ENCODE data around the gene HRK.

DNA sequence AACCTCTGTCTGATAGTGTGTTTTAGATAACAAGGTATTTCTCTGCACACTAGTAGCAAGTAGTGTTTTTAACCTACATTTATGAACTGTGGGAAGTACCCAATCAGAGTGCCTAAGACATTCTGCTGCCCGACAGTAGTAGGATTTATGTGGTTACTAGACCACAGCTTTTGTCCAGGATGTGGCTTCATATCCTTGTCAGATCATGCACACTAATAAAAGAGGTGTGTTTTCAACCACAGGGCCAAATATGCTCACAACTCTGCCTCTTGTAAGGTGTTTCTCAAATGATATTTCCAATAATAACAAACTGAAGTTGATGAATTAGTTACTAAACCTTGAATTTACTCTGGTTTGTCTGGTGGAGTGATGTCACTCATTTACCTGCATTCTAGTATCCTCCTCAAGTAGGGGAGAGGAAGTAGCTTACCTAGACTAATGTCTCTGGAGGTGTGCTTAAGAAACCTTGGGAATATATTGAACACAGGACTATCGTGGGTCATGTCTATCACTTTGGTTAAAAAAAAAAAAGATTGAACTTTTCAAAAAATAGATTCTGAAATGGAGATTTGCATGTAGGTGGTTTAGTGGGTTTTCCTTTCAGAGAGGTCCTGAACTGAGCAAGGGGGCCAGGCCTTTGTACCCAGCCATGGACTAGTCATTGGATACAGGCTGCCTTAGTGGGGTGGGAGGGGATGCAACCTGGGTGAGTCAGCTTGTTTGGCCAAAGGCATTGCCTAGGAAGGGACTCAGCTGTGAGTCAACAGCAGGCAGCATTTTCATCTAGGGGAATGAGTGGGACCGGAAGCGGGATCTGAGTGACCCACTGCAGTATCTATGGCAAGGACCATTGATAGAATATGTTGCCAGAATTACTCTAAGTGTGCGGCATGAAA lies 43.6 kb upstream of the HRK start:
- TF ChIP-seq FOS (IDR thresholded peaks at IDR 0.05; ENCODE audit: extremely low read depth, insufficient read length) (no peak), SRSF3 (IDR thresholded peaks at IDR 0.05; ENCODE audit: insufficient read depth, low read length) (no peak), ATF2 (CRISPR knock-in tag; IDR thresholded peaks at IDR 0.05) (no peak), PHB2 (IDR thresholded peaks at IDR 0.05; ENCODE audit: low read depth) (no peak), JUND (IDR thresholded peaks at IDR 0.05; ENCODE audit: borderline replicate concordance, low read depth, low read length) (0 out of 2 replicates have a peak, but pooled peaks have one; percentile 24), JUND (tag; IDR thresholded peaks at IDR 0.05; ENCODE audit: borderline replicate concordance, low read depth, low read length) (no peak), CTCF (IDR thresholded peaks at IDR 0.05 in 2 of 3, conservative IDR thresholded peaks at IDR 0.05 in 1 of 3; ENCODE audit: insufficient read depth in 2 of 3, low read depth in 1 of 3, low read length in 3 of 3) (no peak), CC2D1A (IDR thresholded peaks at IDR 0.05) (no peak), SRF (CRISPR knock-in tag; IDR thresholded peaks at IDR 0.05) (no peak)
